Activated T-helper 1 cell treated with Interleukin-2 at 50 U/mL for 16 hours (primary cell): ENCODE data around the gene UBAC2.
"Not testable (repeated sequence)": the region's sequence is repeated elsewhere in the genome, so short reads cannot be mapped to it uniquely, and the experiment has no call there.

Source experiments
- DNase-seq: peaks from one replicate; pipeline ENCODE4 v3.0.0-alpha.2; 2020; ENCODE audit warnings: low read depth

UBAC2 gene

GRCh38 chr13:99393791-99394735, 193.4 kb downstream of the UBAC2 start:
- no peak for DNase-seq

DNA sequence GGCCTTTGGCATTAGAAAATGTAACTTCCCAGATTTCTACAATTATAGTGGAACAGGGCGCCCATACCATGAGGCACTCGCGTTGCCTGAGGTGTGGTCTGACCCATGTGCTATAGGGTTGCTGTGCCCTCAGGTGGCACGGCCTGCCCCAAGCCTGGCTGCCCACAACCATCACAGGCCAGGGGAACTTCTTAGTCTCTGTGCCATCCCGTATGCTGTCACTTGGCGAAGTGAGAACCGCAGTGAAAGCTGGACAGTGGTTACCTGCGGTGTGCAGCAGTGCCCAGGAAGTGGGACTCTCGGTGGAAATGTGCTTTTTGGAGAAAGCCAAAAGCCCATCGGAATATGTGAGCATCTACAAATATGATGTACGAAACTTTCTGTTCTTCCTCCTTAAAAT, 194.8 kb downstream of the UBAC2 start:
- DNase-seq, result no peak

GRCh38 chr13:99396446-99396845, 195.8 kb downstream of the UBAC2 start:
- DNase-seq, result no peak

GRCh38 chr13:99398071-99398470, 197.4 kb downstream of the UBAC2 start:
- DNase-seq, result no peak

DNA sequence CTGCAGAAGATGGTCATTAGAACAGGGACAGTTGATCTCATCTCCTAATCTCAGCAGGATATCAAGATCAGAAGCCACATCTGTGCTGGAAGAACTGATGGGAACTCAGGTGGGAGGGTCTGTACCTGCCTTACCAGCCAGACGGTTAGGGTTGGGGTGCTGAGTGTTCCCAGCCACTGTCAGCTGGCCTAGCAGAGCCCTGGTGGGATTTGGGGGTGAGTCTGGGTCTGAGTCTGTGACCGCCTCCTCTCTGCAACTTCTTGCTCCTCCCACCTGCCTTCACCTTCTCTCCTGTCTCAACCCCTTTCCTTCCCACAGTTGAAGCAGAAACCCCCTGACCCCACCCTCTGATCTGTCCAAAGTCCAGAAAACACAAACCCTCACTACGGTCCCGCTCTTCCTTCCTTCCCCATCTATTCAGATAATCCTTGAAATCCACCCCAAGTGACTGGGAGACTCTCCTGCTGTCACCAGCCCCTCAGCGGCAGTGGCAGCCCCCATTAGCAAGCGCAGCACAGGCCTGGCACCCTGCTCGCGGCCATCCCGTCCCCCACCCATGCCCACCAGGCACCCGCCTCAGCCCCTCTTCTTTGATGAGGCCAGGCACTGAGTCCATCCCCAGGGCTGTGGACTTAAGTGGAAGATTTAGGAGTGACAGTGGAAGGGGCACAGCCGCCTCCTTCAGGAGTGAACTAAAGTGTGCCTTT, 198.4 kb downstream of the UBAC2 start:
- no peak for DNase-seq

DNA sequence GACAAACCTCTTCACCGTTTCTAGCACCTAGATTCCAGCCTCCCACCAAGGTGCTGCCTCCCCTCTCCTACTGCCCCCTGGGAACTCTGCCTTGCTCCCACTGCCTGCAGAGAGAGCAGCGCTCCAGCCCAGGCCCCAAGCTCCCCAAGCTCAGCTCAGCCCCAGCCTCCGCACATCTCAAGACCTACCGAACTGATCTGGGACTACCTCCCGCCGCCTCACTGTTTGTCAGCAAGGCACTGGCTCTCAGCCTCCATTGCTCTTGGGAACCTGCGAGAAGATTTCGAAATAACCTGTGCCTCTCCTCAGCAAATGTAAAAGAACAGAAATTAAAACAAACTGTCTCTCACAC, 198.9 kb downstream of the UBAC2 start:
- DNase-seq, result no peak

GRCh38 chr13:99403458-99403971, 202.9 kb downstream of the UBAC2 start:
- no peak for DNase-seq

GRCh38 chr13:99404005-99404755, 203.5 kb downstream of the UBAC2 start:
- DNase-seq, result no peak

DNA sequence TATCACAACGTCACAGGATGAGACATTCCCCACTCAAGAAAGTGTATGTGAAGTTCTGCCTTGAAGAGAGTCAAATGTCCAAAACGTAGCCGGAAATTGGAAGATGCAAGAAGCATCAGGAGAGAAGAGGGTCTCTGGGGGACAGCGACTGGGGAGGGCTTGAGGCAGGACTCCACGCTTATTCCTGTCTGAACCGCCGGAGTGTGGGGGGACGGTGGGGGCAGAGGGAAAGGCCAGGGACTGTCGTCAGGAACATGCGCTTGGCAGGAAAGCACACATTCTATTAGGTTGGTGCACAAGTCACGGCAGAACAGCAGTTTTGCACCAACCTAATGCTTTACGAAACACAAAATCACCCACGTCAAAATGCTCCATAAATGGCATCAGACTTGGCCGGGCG, 205.3 kb downstream of the UBAC2 start:
- no peak for DNase-seq

- no peak for DNase-seq
Observed at GRCh38 chr13:99406799-99407201, 206.1 kb downstream of the UBAC2 start.

- no peak for DNase-seq
Observed at GRCh38 chr13:99407906-99408702, 207.4 kb downstream of the UBAC2 start.

GRCh38 chr13:99408703-99409000, 208.0 kb downstream of the UBAC2 start:
- DNase-seq, result no peak

DNA sequence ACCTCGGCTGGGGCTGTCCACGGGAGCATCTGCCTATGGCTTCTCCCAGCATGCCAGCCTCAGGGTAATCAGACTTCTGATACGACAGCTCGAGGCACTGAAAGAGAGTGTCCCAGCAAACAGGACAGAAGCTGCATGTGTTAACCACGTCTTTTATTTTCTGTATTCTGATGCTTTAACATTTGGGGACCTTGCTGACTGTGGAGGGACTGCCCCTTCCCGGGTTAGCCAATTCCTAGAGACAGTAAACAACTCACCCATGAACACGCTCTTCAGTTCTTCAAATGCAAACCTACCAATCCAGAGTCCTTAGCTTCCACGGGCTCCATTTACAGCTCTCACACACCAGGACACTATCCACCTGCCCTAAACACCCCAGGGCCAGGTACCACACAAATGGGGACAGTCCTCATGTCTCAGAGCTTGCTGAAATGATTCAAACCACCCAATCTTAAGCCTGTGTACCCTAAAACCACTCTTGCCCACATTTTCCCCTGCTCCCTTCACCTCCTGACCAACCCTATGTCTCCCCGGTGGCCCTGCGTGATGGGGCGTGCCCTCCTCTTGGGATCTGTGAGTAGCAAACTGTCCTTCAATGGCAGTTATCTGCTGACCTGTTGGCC, 208.9 kb downstream of the UBAC2 start:
- not testable (repeated sequence) for DNase-seq

DNA sequence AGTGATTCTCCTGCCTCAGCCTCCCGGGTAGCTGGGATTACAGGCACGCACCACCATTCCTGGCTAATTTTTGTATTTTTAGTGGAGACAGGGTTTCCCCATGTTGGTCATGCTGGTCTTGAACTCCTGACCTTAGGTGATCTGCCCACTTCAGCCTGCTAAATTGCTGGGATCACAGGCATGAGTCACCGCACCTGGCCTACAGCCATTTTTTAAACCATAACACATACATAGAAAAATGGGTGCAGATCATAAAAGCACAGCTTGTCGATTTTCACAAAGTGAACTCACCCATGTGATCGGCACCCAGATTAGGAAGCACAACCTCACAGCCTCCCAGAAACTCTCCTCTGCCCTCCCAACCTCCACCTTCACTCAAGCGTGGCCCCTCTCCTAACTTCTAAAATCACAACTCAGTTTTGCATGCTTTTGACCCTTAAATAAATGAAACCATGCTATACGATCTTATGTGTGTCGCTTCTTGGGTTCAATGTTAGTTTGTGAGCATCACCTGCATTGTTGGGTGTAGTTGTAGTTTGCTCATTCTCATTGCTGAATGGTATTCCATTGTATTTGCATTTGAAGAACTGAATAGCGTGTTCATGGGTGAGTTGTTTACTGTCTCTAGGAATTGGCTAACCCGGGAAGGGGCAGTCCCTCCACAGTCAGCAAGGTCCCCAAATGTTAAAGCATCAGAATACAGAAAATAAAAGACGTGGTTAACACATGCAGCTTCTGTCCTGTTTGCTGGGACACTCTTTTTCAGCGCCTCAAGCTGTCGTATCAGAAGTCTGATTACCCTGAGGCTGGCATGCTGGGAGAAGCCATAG, 210.2 kb downstream of the UBAC2 start:
- not testable (repeated sequence) for DNase-seq

DNA sequence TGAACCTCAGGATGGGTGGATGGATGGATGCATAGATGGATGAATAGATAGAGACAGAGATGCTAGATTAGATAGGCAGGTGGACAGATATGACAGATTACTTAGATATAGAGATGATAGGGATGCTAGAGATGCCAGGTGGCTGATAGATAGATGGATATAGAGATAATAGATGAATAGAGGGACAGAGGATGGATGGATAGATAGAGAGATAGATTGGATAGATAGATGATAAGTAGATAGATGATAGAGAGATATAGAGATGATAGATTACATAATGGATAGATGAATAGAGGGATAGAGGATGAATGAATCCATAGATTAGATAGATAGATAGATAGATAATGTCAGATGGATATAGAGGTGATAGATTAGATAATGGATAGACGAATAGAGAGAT, 212.2 kb downstream of the UBAC2 start:
- no peak for DNase-seq

DNA sequence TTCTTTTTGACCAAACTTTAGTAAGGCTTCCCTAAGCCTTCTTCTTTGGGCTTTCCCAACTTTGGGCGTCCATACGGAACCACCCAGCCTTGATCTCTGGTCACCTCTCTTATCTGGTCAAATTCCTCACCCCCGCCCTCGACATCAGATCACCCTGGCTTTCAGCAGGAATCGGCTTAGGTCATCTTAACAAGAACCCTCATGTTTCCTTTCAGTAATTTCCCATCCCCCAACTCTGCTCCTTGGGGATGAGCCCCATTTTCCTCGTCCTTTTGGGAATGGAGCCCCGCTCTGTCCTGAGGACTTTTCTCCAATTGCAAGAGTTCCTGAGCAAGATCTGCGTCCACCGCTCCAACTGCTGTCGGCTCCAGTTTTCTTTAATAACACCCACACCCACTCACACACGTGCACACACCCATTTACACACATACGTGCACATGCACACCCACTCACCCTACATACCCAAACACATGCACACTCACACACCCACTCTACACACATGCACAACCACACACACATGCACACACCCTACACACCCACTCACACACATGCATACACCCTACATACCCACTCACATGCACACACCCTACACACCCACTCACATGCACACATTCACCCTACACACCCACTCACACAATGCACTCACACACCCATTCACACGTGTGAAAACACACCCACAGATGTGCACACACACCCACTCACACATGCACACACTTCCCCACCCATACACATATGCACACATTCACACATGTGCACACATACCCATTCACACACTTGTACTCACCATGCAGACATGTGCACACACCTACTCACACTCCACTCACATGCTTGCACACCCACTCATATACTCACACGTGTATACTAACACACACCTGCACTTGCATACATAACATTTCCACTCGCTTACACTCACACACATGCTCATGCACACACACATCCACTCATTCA, 213.7 kb downstream of the UBAC2 start:
- DNase-seq, result no peak

- no peak for DNase-seq
Observed at GRCh38 chr13:99415014-99415650, 214.5 kb downstream of the UBAC2 start.

DNA sequence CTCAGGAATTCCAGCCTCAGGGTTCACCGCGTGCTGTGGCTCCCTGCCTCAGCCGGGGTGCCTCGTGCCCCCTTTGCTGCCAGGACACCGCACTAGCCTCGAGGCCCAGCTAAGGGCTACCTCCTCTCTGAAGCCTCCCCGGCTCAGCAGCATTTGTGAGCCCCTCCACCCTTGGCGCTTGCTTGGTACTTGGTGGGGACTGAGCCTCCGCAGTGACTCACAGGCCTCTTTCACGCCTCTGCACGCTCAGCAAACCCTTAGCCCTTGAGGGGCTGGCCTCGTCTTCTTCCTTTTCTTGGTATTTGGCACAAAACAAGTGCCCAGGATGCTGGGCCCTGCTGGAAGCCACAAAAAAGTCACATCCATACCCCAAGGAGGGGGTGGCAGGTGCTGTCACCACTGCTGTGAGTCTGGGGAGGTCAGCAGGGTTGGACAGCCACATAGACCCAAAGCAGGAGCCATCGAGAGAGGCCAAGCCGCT, 215.2 kb downstream of the UBAC2 start:
- no peak for DNase-seq
